DOHH2 (cell line): ENCODE results near the gene SULT2B1.

Experiments
- EZH2phosphoT487 ChIP-seq: fragments of 200-600 bp; sonication (generic); IDR thresholded peaks from 2 replicates; pipeline ENCODE4 v1.6.1; 2017; ENCODE audit warnings: borderline replicate concordance, mild to moderate bottlenecking, antibody characterized with exemption, low read length, moderate library complexity, mixed read lengths
- TF ChIP-seq, protein P1 (sequence below): fragments of 200-600 bp; sonication (generic); IDR thresholded peaks from one replicate; pipeline ENCODE4 v1.5.1; 2014; ENCODE audit warnings: antibody characterized with exemption, mild to moderate bottlenecking, low read depth, low read length; ENCODE audit not compliant: poor library complexity, severe bottlenecking

DNA sequence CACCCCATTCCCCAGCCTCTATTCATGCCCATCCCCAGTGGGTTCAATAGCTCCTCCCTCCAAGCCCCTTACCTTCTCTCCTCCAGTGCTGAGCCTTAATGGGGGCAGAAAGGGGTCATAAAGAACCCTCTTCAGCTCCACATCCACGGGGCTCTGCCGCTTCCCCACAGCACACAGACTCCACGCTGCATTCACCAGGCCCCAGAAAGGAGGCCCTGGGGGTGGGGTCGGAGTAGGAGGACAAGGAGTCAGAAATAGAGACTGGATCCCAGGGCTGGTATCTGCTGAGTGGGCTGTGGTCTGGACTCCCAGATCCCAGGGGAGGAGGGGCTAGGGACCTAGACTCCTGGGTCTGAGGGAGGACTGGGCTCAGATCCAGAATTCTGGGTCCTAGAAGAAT is 92.4 kb downstream of the SULT2B1 start:
- TF ChIP-seq, protein P1, sequence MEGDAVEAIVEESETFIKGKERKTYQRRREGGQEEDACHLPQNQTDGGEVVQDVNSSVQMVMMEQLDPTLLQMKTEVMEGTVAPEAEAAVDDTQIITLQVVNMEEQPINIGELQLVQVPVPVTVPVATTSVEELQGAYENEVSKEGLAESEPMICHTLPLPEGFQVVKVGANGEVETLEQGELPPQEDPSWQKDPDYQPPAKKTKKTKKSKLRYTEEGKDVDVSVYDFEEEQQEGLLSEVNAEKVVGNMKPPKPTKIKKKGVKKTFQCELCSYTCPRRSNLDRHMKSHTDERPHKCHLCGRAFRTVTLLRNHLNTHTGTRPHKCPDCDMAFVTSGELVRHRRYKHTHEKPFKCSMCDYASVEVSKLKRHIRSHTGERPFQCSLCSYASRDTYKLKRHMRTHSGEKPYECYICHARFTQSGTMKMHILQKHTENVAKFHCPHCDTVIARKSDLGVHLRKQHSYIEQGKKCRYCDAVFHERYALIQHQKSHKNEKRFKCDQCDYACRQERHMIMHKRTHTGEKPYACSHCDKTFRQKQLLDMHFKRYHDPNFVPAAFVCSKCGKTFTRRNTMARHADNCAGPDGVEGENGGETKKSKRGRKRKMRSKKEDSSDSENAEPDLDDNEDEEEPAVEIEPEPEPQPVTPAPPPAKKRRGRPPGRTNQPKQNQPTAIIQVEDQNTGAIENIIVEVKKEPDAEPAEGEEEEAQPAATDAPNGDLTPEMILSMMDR = no peak
- TF ChIP-seq EZH2phosphoT487 = no peak
